Measurements from ENCODE around the gene GPC1.
A peak's percentile ranks its signal among the peaks of the same experiment; 100 is the strongest.
"Not testable (repeated sequence)": the region's sequence is repeated elsewhere in the genome, so short reads cannot be mapped to it uniquely, and the experiment has no call there.

The GPC1 gene

GRCh38 chr2:240435457-240435947 is at the start of gene GPC1:
GPC1 (plus strand) TSS chr2:240435663; CDS start chr2:240435919, 256 bp downstream.
- peak; percentile 54 for DNase-seq

- no peak for DNase-seq
Measured at GRCh38 chr2:240386326-240386725, 49.1 kb upstream of the GPC1 start.

- not testable (repeated sequence) for DNase-seq
Measured at GRCh38 chr2:240386743-240387142, 48.7 kb upstream of the GPC1 start.

GRCh38 chr2:240387325-240387668 is 48.2 kb upstream of the GPC1 start:
- no peak for DNase-seq

GRCh38 chr2:240387669-240388358 is 47.6 kb upstream of the GPC1 start:
- DNase-seq = no peak

- DNase-seq = no peak
Measured at GRCh38 chr2:240388471-240389301, 46.8 kb upstream of the GPC1 start.

- no peak for DNase-seq
Measured at GRCh38 chr2:240389302-240389805, 46.1 kb upstream of the GPC1 start.

- no peak for DNase-seq
Measured at GRCh38 chr2:240390091-240391073, 45.1 kb upstream of the GPC1 start.

GRCh38 chr2:240391111-240392051 is 44.1 kb upstream of the GPC1 start:
- no peak for DNase-seq

- DNase-seq = no peak
Measured at GRCh38 chr2:240392084-240392947, 43.1 kb upstream of the GPC1 start.

GRCh38 chr2:240392948-240393830 is 42.3 kb upstream of the GPC1 start:
- DNase-seq = no peak

GRCh38 chr2:240393831-240394410 is 41.5 kb upstream of the GPC1 start:
- DNase-seq = peak; percentile 12

GRCh38 chr2:240394549-240394948 is 40.9 kb upstream of the GPC1 start:
- no peak for DNase-seq

GRCh38 chr2:240395448-240395847 is 40.0 kb upstream of the GPC1 start:
- no peak for DNase-seq

- DNase-seq = no peak
Measured at GRCh38 chr2:240395896-240396622, 39.4 kb upstream of the GPC1 start.

- peak; percentile 11 for DNase-seq
Measured at GRCh38 chr2:240396623-240397541, 38.6 kb upstream of the GPC1 start.

GRCh38 chr2:240397542-240397916 is 37.9 kb upstream of the GPC1 start:
- DNase-seq = no peak

All from activated CD8-positive, alpha-beta memory T cell treated with anti-CD3 and anti-CD28 coated beads, Interleukin-2, amount 50 U/mL, for 4 hours (primary cell).